ENCODE results near the gene GEMIN5.

GEMIN5 gene

GRCh38 chr5:154892369-154892771, 45.6 kb downstream of the GEMIN5 start:
- no peak for DNase-seq (ENCODE audit: low read depth in 2 of 2)

- DNase-seq (ENCODE audit: low read depth in 2 of 2): no peak
Observed at GRCh38 chr5:154885439-154885838, 52.6 kb downstream of the GEMIN5 start.

GRCh38 chr5:154884424-154884823, 53.6 kb downstream of the GEMIN5 start:
- DNase-seq (ENCODE audit: low read depth in 2 of 2): no peak

- no peak for DNase-seq (ENCODE audit: low read depth in 2 of 2)
Observed at GRCh38 chr5:154881986-154882385, 56.0 kb downstream of the GEMIN5 start.

GRCh38 chr5:154878642-154879335, 59.2 kb downstream of the GEMIN5 start:
- DNase-seq (ENCODE audit: low read depth in 2 of 2): no peak

GRCh38 chr5:154873791-154874331, 64.2 kb downstream of the GEMIN5 start:
- DNase-seq (ENCODE audit: low read depth in 2 of 2): no peak

GRCh38 chr5:154871734-154872133, 66.3 kb downstream of the GEMIN5 start:
- no peak for DNase-seq (ENCODE audit: low read depth in 2 of 2)

GRCh38 chr5:154868702-154869101, 69.3 kb downstream of the GEMIN5 start:
- no peak for DNase-seq (ENCODE audit: low read depth in 2 of 2)

GRCh38 chr5:154866841-154867240, 71.2 kb downstream of the GEMIN5 start:
- no peak for DNase-seq (ENCODE audit: low read depth in 2 of 2)

GRCh38 chr5:154865466-154866184, 72.4 kb downstream of the GEMIN5 start:
- no peak for DNase-seq (ENCODE audit: low read depth in 2 of 2)

GRCh38 chr5:154863291-154864080, 74.5 kb downstream of the GEMIN5 start:
- DNase-seq (ENCODE audit: low read depth in 2 of 2): no peak

GRCh38 chr5:154862766-154863165, 75.2 kb downstream of the GEMIN5 start:
- no peak for DNase-seq (ENCODE audit: low read depth in 2 of 2)

- DNase-seq (ENCODE audit: low read depth in 2 of 2): no peak
Observed at GRCh38 chr5:154861946-154862345, 76.1 kb downstream of the GEMIN5 start.

GRCh38 chr5:154860765-154861164, 77.2 kb downstream of the GEMIN5 start:
- no peak for DNase-seq (ENCODE audit: low read depth in 2 of 2)

- no peak for DNase-seq (ENCODE audit: low read depth in 2 of 2)
Observed at GRCh38 chr5:154860123-154860522, 77.9 kb downstream of the GEMIN5 start.

- no peak for DNase-seq (ENCODE audit: low read depth in 2 of 2)
Observed at GRCh38 chr5:154858972-154859871, 78.8 kb downstream of the GEMIN5 start.

GRCh38 chr5:154858297-154858971, 79.6 kb downstream of the GEMIN5 start, which contains the start of gene CNOT8:
CNOT8 (plus strand) TSS chr5:154858627; CDS start chr5:154863279, 4,652 bp downstream.
- peak; percentile 96 to 98 for DNase-seq (ENCODE audit: low read depth in 2 of 2)

GRCh38 chr5:154857530-154858296, 80.3 kb downstream of the GEMIN5 start:
- peak; percentile 77 to 79 for DNase-seq (ENCODE audit: low read depth in 2 of 2)

- DNase-seq (ENCODE audit: low read depth in 2 of 2): no peak
Observed at GRCh38 chr5:154851351-154851750, 86.7 kb downstream of the GEMIN5 start.
